CD4-positive, alpha-beta T cell (primary cell): ENCODE results near the gene RBP3. TPM values are rescaled to one million over a fixed set of nuclear protein-coding genes. Genes with fewer than 3 reads are reported as not detected.

ENCODE experiments used
- ATAC-seq: fragments of 200-7000 bp; cut with Tn5 transposase; one replicate; pipeline ENCODE4 v1.10.0; 2022; ENCODE audit warnings: mild to moderate bottlenecking; ENCODE audit not compliant: poor library complexity
- CTCF ChIA-PET: fragments of 350-600 bp; sonication (Branson Sonifier 250); formaldehyde crosslinking; loops from one replicate; lab custom pipeline; 2021; ENCODE audit warnings: antibody characterized with exemption, inconsistent platforms; lab: Charles Lee
- POLR2A ChIA-PET: fragments of 350-600 bp; sonication (Branson Sonifier 250); formaldehyde crosslinking; loops from one replicate; lab custom pipeline; 2021; ENCODE audit warnings: antibody characterized with exemption, inconsistent platforms; lab: Charles Lee
- DNase-seq, 14 experiments: peaks; one replicate each; pipeline ENCODE4 v3.0.0-alpha.2; 2013 to 2020; ENCODE audit warnings: mixed read lengths in 2 of 14
- H3K27ac ChIP-seq, 2 donors: one replicate each; pipeline versions ENCODE4 v1.5.1 to v1.7.0; 2013; ENCODE audit warnings: low read length in 2 of 2, low read depth in 1 of 2, mild to moderate bottlenecking in 1 of 2
- H3K27me3 ChIP-seq, 2 experiments: 1 replicate in 1 of 2; 2 replicates in 1 of 2; pipeline versions ENCODE4 v1.6.1 to v1.7.0; 2013; ENCODE audit warnings: low read length in 2 of 2, control low read depth in 1 of 2, mild to moderate bottlenecking in 1 of 2, moderate library complexity in 1 of 2; ENCODE audit not compliant: insufficient read depth in 2 of 2, control insufficient read depth in 1 of 2
- H3K36me3 ChIP-seq: one replicate; pipeline ENCODE4 v1.6.1; 2013; ENCODE audit warnings: low read length, control low read depth; ENCODE audit not compliant: insufficient read depth
- H3K4me1 ChIP-seq: one replicate; pipeline ENCODE4 v1.6.1; 2013; ENCODE audit warnings: low read length, control low read depth; ENCODE audit not compliant: insufficient read depth
- H3K4me3 ChIP-seq: one replicate; pipeline ENCODE4 v1.5.1; 2013; ENCODE audit warnings: mild to moderate bottlenecking, low read length, moderate library complexity
- H3K9me3 ChIP-seq, 2 experiments: 1 replicate in 1 of 2; 2 replicates in 1 of 2; pipeline versions ENCODE4 v1.6.1 to v1.7.0; 2013; ENCODE audit warnings: low read length in 2 of 2, mild to moderate bottlenecking in 2 of 2, control low read depth in 1 of 2, moderate library complexity in 1 of 2; ENCODE audit not compliant: control insufficient read depth in 1 of 2, insufficient read depth in 1 of 2
- H3K27ac Mint-ChIP-seq: one replicate; pipeline ENCODE4 v1.8.0; 2020; ENCODE audit warnings: mixed read lengths
- H3K27me3 Mint-ChIP-seq: one replicate; pipeline ENCODE4 v1.8.0; 2021; ENCODE audit warnings: mixed read lengths
- H3K36me3 Mint-ChIP-seq: one replicate; pipeline ENCODE4 v1.8.0; 2021; ENCODE audit warnings: low read depth, mixed read lengths
- H3K4me1 Mint-ChIP-seq: one replicate; pipeline ENCODE4 v1.8.0; 2021; ENCODE audit warnings: low read depth, mixed read lengths
- H3K4me3 Mint-ChIP-seq: one replicate; pipeline ENCODE4 v1.8.0; 2020; ENCODE audit warnings: mild to moderate bottlenecking, mixed read lengths
- H3K9me3 Mint-ChIP-seq: one replicate; pipeline ENCODE4 v1.8.0; 2020; ENCODE audit warnings: mixed read lengths
- CTCF ChIP-seq: fragments of 200-600 bp; IDR thresholded peaks from one replicate; pipeline ENCODE4 v1.8.0; 2022; ENCODE audit warnings: antibody characterized with exemption, mild to moderate bottlenecking
- intact Hi-C, 2 experiments: fragments of 100-400 bp; cut with DNase I in 1 of 2; cut with micrococcal nuclease in 1 of 2; formaldehyde crosslinking; loops; one replicate each; pipeline versions ENCODE4 v1.15.1 to v1.9.0; 2023 to 2025; cut with DNase I, micrococcal nuclease
- total RNA-seq, 174 experiments: library from RNA in 2 of 174; stranded (reverse) in 2 of 174; gene quantifications; one replicate each; pipeline ENCODE4 v1.2.3 and lab custom pipeline; 2021 to 2026

Gene RBP3
- total RNA-seq, 2 experiments from 2014 or later: not detected

- intact Hi-C loops: no loop called here
- Mint-ChIP-seq H3K36me3 (no peaks in the 10 kb centered on the region), H3K27ac (no peak overlapping the region), H3K4me1 (no peaks in the 10 kb centered on the region), H3K9me3 (no peaks in the 10 kb centered on the region), H3K4me3 (no peak overlapping the region), H3K27me3 (no peaks in the 10 kb centered on the region)
- Histone ChIP-seq H3K4me1 (no peaks in the 10 kb centered on the region), H3K27me3 (no peaks in the 10 kb centered on the region), H3K4me3 (no peak overlapping the region), H3K27ac (no peak overlapping the region), H3K36me3 (no peaks in the 10 kb centered on the region), H3K9me3 (peaks cover 0 to 7% of the 10 kb centered on the region in 2 experiments)
- TF ChIP-seq CTCF: no peak
- CTCF ChIA-PET: no interaction called here
- POLR2A ChIA-PET: no interaction called here
- ATAC-seq (no peak), DNase-seq (peak in 1 of 14 experiments; percentile 12)
Observed at GRCh38 chr10:47367646-47368045, 19.5 kb downstream of the RBP3 start.

GRCh38 chr10:47368431-47369180, 20.4 kb downstream of the RBP3 start:
- peak in 1 of 14 experiments; percentile 27 for DNase-seq
- ATAC-seq: no peak
- no peak overlapping the region for H3K27ac ChIP-seq
- Mint-ChIP-seq H3K4me3 (no peak overlapping the region), H3K4me1 (no peaks in the 10 kb centered on the region), H3K27me3 (peaks cover 1% of the 10 kb centered on the region), H3K9me3 (no peaks in the 10 kb centered on the region), H3K27ac (no peak overlapping the region), H3K36me3 (no peaks in the 10 kb centered on the region)
- no peak overlapping the region for H3K4me3 ChIP-seq
- CTCF ChIA-PET: no interaction called here
- TF ChIP-seq CTCF: no peak
- peaks cover 0 to 7% of the 10 kb centered on the region in 2 experiments for H3K9me3 ChIP-seq
- H3K36me3 ChIP-seq: no peaks in the 10 kb centered on the region
- no peaks in the 10 kb centered on the region for H3K4me1 ChIP-seq
- intact Hi-C loops: no loop called here
- H3K27me3 ChIP-seq: no peaks in the 10 kb centered on the region
- POLR2A ChIA-PET: no interaction called here

- intact Hi-C loops: no loop called here
- H3K9me3 Mint-ChIP-seq: no peaks in the 10 kb centered on the region
- H3K36me3 Mint-ChIP-seq: no peaks in the 10 kb centered on the region
- no peak overlapping the region for H3K4me3 Mint-ChIP-seq
- ChIA-PET POLR2A (no interaction called here), CTCF (no interaction called here)
- H3K27ac Mint-ChIP-seq: no peak overlapping the region
- H3K4me1 Mint-ChIP-seq: no peaks in the 10 kb centered on the region
- peaks cover 0 to 7% of the 10 kb centered on the region in 2 experiments for H3K9me3 ChIP-seq
- ATAC-seq (no peak), DNase-seq (peak in 1 of 14 experiments; percentile 10)
- no peaks in the 10 kb centered on the region for H3K36me3 ChIP-seq
- TF ChIP-seq CTCF: no peak
- no peak overlapping the region for H3K4me3 ChIP-seq
- H3K27me3 Mint-ChIP-seq: peaks cover 8% of the 10 kb centered on the region
- H3K27ac ChIP-seq: no peak overlapping the region
- peaks cover 0 to under 1% of the 10 kb centered on the region in 2 experiments for H3K27me3 ChIP-seq
- H3K4me1 ChIP-seq: no peaks in the 10 kb centered on the region
Observed at GRCh38 chr10:47369251-47369894, 21.2 kb downstream of the RBP3 start.
